ENCODE data around the gene UFSP2.
"Not testable (repeated sequence)": the region's sequence is repeated elsewhere in the genome, so short reads cannot be mapped to it uniquely, and the experiment has no call there.

The UFSP2 gene

DNA sequence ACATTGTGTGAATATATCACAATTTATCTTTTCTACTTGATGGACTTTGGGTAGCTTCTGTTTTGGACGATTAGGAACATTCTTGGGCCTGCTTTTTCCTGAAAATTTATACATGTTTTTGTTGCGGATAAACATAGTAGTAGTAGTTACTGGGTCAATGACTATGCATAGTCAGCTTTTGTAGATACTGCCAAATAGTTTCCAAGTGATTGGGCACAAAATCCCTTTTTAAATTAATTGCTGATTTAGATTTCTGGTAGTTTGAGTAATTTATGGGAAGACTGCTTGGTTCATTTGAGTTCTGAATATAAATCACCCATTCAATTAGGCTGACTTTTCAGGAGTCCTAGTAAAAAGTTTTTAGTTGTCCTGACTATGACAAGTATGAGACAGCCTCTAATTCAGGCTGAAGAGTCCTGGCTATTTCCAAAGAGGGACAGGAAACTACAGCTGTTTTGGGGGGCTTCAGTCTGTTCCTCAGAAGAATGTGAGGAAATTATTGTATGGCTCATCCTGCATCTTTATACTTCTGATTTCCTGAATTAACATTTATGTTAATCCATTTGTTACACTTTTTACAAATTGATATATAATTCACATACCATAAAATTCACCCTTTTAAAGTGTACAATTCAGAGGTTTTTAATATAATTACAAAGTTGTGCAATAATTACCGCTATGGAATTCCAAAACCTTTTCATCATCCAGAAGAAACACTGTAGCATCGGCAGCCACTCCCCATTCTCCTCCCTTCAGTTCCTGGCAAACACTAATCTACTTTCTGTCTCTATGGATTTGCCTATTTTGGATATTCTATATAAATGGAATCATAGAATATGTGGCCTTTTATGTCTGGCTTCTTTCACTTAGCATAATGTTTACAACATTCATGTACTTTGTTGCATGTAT lies 44.2 kb downstream of the UFSP2 start:
- no peak for DNase-seq

DNA sequence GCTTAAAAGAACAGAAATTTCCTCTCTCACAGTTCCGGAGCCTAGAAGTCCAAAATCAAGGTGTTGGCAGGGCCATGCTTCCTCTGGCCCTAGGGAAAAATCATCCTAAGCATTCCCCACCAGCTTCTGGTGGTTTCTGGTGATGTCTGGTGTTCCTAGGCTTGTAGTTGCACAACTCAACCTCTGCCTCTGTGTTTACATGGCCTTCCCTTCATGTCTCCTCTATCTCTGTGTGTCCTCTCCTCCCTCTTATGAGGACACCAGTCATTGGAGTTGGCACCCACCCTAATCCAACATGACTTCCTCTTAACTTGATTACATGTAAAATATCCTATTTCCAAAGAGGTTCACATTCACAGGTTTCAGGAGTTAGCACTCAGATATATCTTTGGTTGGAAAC lies 45.4 kb downstream of the UFSP2 start:
- no peak for DNase-seq

DNA sequence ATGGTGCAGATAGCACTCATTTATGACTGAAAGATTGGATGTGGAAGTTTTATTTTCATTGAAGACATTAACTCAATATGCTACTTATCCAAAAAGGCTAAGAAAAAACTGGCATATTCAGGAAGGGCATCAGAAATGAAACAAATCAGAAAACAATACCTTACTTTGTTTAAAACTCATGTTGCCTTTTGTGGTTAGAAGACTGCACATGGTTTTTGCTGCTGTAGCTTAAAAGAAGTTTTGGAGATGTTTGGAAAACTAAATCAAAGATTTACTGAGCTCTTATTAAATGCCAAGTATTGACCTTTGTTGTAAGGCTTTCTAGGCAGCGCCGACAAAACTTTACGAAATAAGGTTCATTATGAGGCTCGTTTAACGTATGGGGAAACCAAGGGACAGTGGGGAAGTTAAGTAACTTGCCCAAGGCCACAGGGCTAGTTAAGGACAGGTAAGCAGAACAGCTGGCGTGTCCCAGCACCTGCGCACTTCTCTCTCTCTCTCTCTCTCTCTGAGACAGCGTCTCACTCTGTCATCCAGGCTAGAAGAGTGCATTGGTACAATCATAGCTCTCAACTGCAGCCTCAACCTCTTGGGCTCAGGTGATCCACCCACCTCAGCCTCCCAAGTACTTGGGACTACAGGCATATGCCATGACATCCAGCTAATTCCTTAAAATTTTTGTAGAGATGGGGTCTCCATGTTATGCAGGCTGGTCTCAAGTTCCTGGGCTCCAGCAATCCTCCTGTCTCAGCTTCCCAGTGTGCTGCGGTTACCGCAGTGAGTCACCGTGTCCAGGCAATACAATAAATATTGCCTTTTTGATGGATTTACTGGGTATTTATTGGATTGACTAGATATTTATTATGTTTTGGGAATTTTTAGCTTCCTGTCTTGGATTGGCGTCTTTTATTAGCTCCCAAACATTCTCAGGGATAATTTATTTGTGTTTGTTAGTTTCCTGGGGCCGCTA lies 46.2 kb downstream of the UFSP2 start:
- DNase-seq = no peak

DNA sequence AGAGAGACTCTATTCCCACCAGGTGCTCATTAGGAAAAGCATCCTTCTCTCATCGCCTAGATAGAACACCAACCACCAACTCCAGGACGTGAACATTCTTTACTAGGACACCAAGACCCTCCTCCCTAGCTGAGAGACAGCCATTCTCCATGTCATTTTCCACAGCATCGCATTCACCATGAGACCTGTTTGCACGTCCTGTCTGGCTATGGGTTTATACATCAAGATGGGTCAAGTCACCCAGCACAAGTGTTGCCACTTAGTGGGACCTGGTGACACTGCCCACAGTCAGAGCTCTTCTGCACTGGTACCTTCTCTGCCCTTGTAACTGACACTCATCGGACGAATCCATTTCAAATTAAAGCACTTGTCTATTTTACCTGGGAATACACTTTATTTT lies 47.5 kb downstream of the UFSP2 start:
- DNase-seq = no peak

DNA sequence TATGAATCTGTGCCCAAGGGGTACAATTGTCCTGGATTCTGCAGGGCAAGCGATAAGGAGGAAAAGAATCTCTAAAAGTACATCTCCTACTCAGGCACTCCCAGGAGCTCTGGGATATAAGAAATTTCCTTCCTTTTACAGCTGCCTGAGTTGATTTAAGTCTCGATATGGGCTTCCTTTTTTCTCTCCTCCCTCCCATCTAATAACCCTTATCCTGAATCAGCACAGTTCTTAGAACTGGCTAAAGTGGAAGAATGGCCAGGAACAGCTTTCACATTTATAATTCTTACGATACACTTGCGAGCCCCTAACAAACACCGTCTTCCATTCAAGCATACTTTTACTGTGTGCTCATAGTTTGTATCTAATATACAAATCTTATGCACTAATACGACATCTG lies 51.2 kb downstream of the UFSP2 start:
- DNase-seq = no peak

DNA sequence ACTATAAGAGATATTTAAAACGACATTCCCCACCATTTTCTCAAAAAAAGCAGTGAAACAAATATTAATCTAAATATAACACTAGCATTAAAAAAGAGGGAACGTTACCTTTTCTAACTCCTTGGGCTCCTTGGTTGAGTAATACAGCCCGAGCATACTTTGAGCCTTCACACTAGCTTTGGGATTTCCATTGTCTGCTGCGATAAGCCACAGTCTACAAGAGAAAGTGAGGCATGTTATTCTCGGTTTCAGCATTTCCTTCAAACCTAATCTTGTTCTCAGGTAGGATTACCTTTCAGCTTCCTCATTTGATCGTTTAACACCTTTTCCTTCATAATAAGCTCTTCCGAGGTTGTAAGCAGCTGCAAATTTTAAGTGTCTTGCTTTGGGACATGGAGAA lies 51.7 kb downstream of the UFSP2 start:
- no peak for DNase-seq

DNA sequence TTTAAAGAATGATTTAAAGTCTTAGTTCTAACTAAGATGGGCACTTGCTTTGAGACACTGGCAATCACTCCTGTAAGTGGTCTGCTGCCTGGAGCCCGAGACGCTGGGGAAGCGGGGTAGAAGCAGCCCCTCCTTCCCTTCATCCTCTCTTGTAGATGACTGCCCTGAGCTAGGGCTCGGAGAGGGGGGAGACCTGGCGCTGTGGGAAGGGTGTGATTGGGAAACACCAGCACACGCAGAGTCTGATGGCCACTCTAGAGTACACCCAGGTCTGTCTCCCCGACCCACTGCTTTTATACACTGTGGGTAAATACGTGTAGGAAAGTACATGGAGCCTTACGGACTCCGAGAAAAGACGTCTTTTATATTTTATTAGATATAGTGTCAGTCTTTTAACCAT lies 54.1 kb downstream of the UFSP2 start:
- no peak for DNase-seq

DNA sequence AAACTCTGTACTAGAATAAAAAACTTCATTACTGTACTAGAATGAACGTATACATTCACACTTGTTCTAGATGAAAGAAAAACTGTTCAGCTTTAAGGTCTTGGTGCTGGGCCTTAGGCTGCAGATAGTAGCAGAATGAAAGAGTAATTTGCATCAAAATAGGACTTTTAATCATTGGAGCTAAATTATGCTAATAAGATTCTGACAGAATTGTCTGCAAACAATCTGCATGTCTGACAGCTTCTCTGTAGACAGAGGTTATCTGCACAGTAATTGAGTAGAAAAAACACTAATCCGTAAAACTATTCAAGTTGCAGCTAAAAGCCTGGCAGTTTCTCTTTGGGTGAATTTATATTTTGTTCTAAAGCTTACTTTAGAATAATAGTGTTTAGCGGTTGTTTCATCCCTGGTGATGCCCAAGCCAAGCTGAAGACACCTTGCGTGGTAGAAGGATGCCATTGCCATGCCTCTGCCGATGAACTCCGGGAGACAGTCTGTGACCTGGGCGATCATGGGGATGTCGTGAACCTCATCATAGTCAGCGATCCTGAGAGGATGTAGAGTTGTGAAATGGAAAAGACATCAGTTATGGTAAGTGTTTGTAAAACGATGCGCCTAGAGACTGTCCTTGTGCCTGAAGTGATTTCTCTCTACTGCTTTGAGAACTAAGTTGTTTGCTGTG lies 55.4 kb downstream of the UFSP2 start:
- DNase-seq = no peak

DNA sequence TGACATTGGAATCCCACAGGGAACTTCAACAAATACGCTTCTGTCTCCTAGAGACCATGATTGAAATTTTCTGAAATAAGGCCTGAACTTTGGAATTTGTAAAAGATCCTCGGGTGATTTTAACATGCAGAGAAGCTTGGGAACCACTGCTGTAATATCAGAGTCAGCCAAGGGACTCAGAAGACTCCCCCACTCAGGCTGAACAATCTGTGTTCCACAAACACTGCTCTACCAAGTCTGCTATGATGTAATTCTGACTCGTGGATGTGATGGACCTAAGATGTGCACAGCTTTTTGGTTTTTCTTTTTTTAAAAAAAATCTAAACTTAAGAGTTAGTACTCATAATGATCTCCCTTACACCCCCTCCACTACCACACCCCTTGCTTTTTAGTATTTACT lies 56.0 kb downstream of the UFSP2 start:
- no peak for DNase-seq

DNA sequence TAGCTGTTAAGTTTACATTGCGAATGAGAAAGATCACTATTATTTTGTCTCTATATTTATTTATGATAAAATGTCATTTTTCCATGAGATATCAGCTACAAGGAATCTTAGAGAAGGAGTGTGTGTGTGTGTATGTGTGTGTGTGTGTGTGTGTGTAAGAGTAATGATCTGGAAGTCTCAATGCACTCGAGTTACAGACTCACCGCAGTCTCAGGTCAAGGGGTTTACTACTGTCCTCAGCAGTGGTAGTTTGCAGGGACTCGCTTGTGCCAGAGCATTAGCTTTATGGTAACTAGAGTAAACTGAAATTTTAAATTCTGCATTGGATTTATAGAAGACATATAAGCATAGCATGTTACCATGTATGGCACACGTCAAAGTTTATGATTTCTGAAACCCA lies 60.9 kb downstream of the UFSP2 start:
- DNase-seq = no peak

DNA sequence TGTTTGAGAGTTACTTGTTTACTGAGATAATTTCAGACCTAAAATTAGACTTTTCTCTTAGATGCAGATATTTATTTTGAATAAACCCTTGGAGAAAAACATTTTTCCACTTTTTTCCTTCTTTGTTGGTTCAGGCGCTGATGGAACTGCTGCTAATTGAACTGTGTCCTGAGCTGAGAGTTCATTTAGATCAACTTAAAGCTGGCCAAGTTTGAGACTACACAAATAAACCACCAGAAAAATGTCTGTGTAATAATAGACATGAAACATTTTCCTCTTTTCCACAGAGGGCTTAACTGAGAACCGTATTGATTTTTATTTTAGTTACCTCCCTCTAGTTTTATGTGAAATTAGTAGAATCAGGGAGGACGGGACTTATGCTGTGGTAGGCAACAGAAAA lies 62.5 kb downstream of the UFSP2 start:
- DNase-seq = no peak

DNA sequence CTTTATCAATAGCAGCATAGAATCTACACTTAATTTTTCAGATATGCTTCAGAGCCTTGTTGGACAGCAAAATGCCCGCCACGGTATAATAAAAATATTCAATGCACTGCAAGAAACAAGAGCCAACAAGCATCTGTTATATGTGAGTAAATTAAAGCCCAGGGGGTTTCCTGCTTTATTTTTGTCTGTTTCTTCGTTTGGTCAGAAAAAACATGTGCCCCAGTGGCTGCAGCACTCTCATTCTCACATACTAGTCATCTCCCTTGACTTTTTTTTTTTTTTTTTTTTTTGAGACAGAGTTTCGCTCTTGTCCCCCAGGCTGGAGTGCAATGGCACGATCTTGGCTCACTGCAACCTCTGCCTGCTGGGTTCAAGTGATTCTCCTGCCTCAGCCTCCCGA lies 63.2 kb downstream of the UFSP2 start:
- DNase-seq = not testable (repeated sequence)

DNA sequence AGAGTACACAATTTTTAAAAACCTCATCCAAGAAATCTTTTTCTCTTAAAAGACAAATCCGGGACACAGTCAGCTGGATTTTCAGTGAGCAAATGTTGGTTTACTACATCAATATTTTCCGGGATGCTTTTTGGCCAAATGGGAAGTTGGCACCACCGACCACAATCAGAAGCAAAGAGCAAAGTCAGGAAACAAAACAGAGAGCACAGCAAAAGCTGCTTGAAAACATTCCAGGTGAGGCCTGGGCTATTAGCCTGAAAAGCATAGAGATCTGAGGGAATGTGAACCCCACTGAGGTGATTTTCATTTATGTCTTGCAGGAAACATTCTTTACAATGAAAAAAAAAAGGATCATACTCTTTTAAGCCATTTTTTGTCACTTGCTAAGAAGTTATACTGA lies 63.9 kb downstream of the UFSP2 start:
- no peak for DNase-seq

DNA sequence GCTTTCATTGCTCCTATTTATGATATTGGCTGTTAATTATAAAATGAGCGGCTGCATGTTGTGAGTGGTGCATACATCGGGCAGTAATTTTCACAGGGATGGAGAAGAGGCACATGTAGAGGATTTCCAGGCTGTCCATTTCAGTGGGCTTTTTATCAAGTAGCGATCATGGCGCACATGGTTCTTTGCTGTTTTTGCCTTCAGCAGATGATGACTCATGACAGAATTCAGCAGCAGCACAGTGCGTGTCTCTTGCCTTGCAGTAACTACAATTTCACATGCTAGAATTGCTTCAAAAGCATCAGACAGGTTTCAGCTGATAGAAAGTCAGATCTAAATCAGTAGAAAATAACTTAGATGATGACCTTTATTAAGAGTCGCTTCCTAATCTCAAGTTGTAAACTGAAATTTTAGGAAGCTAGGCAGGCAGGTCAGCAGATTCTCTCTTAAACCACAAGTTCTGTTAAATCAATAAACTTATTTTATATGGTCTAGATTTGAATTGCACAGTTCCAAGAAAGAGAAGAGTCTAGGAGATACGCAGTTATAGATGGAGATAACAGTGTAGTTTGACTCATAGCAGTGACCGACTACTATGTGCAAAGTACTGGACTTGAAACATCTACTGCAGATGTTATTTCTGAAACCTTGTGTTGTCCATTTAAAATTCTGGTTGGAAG lies 65.9 kb downstream of the UFSP2 start:
- DNase-seq = no peak

DNA sequence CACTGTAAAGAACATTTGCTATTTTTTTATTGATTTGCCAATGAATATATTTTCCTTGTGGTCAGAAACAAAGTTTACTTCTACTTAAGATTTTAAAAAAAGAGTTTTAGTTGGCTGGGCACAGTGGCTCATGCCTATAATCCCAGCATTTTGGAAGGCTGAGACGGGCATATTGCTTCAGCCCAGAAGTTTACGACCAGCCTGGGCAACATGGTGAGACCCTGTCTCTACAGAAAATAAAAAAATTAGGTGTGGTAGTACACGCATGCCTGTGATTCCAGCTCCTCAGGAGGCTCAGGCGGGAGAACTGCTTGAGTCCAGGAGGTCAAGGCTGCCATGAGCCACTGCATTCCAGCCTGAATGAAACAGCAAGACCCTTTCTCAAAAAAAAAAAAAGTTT lies 66.8 kb downstream of the UFSP2 start:
- DNase-seq = no peak

DNA sequence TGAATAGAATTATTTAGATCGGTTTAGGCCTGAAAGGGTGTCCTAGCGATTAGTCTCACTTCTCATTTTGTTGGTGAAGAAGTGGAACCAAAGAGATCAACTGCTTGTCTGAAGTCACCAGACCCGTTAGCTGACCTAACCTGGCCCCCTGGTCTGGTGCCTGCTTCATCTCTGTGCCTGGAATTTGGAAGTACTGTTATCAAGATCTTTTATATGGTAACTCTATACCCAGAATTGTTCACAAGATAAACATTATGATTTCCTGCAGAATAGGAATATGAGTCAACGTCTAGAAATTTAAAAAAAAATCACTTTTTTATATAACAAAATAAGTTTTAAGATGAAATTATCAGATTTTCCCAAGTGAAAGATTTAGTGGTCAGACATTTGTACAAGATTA lies 67.2 kb downstream of the UFSP2 start:
- DNase-seq = no peak

DNA sequence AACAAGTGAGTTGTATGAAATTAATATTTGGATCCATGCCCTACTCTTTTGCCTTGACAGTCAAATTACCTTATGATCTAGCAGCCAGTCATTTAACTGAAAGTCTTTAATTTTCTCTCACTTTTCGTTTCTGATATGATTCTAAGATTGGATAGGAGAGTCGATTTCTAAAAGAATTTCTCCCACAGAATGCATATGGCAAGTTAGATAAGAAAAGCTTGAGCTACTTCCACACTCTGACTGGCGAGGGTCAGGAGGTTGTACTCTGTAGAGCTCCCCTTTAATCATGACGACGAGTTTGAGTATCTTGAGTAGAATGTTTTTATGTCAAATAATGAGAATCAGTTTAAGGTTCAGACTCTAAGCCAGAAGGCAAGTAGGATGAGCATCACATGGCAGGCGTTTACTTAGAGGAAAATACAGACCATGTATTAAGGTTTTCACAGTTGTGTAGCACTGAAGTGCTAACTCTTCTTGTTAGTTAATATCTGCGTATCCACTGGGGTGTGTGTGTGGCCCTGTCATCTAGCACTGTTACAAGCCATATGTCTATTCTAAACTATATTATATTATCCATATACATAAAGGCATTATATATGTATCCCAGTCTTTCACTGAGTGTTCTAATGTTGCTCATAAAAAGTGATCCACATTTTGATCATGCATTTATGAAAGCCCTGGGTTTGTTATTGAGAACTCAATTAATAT lies 67.9 kb downstream of the UFSP2 start:
- no peak for DNase-seq

DNA sequence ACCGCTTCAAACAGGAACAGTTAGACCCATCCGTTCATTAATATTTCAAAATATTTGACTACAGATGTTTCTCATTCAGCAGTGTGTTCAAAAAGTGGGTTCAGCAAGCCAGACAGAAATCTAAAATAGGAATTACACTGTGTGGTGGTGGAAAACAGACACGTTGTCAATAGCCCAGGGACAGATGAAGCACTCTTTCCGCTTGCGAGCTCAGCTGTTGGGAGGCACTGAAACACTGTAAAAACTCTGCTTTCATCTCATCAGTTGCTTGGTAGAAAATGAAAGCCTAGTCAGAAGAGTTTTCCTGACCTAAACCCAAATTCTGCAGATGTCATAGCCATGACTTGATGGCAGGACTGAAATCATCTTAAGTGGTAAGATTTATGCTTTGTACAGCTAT lies 68.6 kb downstream of the UFSP2 start:
- DNase-seq = no peak

DNA sequence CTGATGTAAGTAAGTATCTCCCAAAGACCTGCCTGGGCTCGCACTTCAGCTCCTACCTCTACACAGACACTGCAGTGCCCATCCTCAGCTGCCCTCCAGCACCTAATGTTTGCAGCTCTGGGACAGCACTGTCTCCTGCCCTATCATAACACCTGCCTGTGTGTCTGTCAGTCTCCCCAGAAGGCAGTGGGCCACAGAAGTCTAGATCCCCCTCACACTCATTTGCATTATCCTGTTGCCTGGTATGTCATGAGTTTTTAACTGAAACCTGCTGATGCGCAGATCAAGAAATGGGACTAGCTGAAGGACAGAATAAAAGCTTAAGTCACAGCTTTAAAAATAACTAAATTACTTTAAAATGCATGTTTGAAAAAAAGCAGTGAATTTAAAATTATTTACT lies 73.0 kb downstream of the UFSP2 start:
- no peak for DNase-seq

DNA sequence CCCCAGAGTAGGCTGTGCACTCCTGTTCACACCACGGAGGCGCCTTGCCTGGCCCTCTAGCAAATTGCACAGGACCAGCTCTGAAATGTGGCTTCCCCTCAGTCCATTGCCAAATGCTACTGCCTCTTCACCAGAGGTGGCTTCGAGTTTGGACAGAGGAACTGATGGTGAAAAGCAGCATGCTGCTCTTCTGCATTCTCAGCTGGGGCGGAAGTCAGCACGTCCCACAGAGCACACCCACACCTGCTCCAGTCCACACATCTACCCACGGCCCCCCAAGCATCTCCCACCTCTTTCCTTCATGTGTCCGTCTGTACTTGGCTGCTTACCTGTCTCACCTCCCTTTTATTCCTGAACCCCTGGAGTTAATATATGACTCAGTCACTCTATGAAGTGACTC lies 73.6 kb downstream of the UFSP2 start:
- no peak for DNase-seq

DNA sequence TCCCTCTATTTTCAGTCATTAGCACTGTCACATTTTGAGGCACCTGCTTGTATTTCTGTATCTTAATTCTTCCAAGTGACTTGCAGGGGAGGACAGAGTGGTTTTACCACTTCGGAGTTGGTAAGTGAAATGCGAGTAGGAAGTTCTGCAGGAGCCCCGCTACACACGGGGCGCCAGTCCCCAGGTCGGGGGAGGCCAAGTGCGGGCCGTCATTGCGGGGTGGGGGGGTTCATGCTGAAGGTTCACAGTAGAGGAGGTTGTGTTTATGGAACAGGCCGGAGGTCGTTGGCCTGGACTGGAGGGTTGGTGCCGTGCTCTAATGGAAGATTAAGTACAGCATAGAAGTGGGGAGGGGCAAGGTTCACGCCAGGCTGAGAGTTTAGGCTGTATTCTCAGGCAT lies 74.1 kb downstream of the UFSP2 start:
- DNase-seq = no peak

All from islet precursor cell (in vitro differentiated cells).